Measurements from ENCODE around the gene OR2J2.
"Not testable (repeated sequence)": the region's sequence is repeated elsewhere in the genome, so short reads cannot be mapped to it uniquely, and the experiment has no call there.

OR2J2 gene

DNA sequence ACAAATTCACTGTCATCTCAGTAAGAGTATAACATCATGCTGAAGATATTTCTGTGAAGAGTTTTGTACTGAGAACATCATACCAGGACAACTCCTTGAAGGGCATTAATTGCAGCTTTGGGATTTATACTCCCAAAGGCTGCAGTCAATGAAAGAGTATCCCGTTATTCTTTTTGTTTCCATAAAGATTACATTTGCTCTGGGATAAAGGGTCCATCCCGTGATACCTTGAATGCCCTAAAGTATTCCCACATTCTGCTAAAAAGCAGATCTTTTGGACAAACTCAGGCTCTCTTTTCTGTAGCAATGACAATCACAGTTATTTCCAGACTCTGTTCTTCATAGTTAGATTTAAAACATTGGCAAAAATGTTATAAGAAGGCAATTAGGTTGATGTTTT, at the start of gene OR2J2:
OR2J2 (plus strand) TSS at position 301 of the 400 bp plus-strand sequence. CDS start 2,729 bp downstream, outside the sequence.
- DNase-seq (ENCODE audit: low read depth); H3K4me3 ChIP-seq (replicated peaks; ENCODE audit: low read depth, low read length): not testable (repeated sequence)

DNA sequence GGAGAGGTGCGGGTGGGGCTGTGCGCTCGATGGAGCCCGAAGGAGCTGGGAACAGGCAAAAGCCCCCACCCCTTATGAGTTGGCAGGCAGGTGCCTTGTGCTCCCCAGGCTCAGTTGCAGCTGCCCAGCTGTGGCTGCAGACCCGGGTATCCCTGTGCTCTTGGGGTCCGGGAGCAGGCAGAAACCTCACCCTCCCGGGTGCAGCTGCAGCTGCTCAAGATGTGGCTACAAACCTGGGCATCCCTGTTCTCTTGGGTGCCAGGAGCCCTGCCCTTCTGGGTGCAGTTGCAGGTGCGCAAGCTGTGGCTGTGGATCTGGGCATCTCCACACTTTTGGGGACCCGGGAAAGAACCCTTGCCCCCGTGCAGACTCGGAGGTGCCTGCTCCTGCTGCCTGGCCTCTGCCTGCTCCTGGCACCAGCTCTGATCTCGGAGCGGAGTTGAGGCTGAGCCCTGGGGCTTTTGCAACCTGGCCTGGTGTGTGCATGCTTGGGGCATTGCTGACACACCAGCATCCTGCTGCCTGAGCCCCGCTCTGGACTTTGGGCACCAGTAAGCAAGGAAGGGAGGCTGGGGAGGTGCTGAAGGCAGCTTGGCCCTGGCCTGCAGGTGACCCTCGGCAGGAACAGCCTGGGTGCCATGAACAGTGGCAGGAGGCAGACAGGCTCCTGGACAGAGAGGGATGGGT, 41.2 kb upstream of the OR2J2 start:
- H3K4me3 ChIP-seq (replicated peaks; ENCODE audit: low read depth, low read length), result no peak overlapping the region
- TF ChIP-seq, protein P1, sequence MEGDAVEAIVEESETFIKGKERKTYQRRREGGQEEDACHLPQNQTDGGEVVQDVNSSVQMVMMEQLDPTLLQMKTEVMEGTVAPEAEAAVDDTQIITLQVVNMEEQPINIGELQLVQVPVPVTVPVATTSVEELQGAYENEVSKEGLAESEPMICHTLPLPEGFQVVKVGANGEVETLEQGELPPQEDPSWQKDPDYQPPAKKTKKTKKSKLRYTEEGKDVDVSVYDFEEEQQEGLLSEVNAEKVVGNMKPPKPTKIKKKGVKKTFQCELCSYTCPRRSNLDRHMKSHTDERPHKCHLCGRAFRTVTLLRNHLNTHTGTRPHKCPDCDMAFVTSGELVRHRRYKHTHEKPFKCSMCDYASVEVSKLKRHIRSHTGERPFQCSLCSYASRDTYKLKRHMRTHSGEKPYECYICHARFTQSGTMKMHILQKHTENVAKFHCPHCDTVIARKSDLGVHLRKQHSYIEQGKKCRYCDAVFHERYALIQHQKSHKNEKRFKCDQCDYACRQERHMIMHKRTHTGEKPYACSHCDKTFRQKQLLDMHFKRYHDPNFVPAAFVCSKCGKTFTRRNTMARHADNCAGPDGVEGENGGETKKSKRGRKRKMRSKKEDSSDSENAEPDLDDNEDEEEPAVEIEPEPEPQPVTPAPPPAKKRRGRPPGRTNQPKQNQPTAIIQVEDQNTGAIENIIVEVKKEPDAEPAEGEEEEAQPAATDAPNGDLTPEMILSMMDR (IDR thresholded peaks at IDR 0.05; ENCODE audit: low read length, missing control alignments), result no peak
- DNase-seq (ENCODE audit: low read depth), result no peak

DNA sequence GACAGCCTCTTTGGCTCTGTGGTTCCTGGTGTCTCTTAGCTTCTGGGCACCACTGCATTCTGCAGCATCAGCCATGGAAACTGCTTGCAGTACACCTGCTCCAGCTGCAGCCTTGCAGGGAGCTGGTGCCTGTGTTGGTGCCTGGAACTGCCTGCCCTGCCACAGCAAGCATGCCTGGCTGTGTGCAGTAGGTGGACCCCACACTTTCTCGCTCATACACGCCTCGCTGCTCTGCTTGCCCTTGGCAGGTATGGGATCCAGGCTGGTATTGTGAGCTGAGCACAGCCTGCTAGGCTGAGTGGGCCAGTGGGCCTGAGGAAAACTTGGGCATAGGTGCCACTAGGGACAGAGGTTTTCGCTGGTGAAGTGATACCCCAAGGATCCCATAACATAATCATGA, 40.1 kb upstream of the OR2J2 start:
- no peak for DNase-seq (ENCODE audit: low read depth)
- TF ChIP-seq, protein P1 (IDR thresholded peaks at IDR 0.05; ENCODE audit: low read length, missing control alignments), result no peak
- no peak overlapping the region for H3K4me3 ChIP-seq (replicated peaks; ENCODE audit: low read depth, low read length)

DNA sequence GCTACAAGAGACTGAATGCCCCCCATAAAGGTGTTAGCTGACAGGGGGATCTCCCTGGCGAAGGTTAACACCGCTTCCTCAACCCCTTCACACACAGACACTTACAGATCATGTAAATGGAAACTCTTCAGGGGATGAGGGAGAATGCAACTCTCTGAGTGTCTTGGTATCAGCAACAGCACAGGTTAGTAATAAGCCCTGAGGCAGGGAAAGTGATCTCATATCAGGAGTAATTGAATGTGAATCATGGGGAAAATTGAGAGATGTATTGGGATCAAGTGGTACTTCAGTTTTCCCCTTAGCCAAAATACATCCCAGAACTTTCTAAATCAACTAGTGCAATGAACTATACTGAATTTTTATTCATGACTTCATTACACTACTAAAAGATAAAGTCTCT, 39.0 kb upstream of the OR2J2 start:
- DNase-seq (ENCODE audit: low read depth), result no peak
- TF ChIP-seq, protein P1 (IDR thresholded peaks at IDR 0.05; ENCODE audit: low read length, missing control alignments), result no peak
- no peak overlapping the region for H3K4me3 ChIP-seq (replicated peaks; ENCODE audit: low read depth, low read length)

DNA sequence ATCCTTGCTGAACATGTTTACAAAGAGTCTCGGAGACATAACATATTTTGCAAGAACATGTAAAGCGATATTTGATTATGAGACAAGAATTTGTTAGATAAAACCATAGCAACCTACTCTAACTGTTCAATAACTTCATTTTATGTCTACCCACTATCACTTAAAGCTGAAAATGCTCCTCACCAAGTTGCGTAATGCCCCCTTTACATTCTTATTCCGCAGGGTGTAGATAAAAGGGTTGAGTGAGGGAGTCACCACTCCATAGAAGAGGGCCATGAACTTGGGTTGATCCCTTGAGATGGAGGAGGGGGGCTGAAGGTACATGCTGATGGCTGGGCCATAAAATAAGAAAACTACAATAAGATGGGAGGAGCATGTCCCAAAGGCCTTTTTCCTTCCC, 33.0 kb upstream of the OR2J2 start:
- no peak overlapping the region for H3K4me3 ChIP-seq (replicated peaks; ENCODE audit: low read depth, low read length)
- TF ChIP-seq, protein P1 (IDR thresholded peaks at IDR 0.05; ENCODE audit: low read length, missing control alignments), result no peak
- no peak for DNase-seq (ENCODE audit: low read depth)

DNA sequence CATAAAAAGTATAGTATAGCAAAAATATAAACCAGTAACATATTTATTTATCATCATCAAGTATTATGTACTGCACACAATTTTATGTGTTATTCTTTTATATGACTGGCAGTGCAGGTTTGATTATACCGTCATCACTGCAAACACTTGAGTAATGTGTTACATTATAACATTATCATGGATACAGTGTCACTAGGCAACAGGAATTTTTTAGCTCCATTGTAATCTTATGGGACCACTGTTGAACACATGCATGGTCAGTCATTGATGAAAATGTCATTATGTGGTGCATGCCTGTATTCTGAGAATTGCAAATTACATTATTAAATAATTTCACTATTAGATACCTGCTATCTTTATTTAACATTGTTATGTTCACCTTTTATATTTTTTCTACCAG, 29.1 kb upstream of the OR2J2 start:
- TF ChIP-seq, protein P1 (IDR thresholded peaks at IDR 0.05; ENCODE audit: low read length, missing control alignments), result no peak

DNA sequence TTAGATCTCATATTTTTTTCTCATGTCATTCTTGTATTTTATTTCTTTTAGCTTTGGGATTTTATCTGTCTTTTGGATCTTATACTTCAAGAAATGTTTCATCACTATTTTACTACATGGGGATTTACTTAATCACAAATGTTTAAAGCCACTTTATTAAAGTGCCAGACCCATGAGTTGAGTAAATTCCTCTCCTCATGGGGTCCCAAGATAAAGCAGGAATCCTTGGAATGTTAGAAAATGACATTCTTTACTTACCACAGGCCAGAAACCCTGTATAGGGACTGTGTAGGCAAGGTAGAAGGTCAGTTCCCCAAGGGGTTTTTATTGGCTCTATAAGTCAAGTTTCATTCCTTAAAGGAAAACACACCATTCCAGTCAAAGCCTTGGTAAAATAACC, 28.4 kb upstream of the OR2J2 start:
- no peak for DNase-seq (ENCODE audit: low read depth)
- no peak overlapping the region for H3K4me3 ChIP-seq (replicated peaks; ENCODE audit: low read depth, low read length)

More for the DNA sequence above, 29.1 kb upstream of the OR2J2 start:
- no peak overlapping the region for H3K4me3 ChIP-seq (replicated peaks; ENCODE audit: low read depth, low read length)
- no peak for DNase-seq (ENCODE audit: low read depth)

More for the DNA sequence above, 28.4 kb upstream of the OR2J2 start:
- TF ChIP-seq, protein P1 (IDR thresholded peaks at IDR 0.05; ENCODE audit: low read length, missing control alignments), result no peak
